Choroid plexus epithelial cell (primary cell): ENCODE data around the gene RBM10.

Source experiments
- DNase-seq: peaks from one replicate; pipeline ENCODE4 v3.0.0-alpha.2; 2010; ENCODE audit warnings: low read depth
- H3K4me3 ChIP-seq: 2 replicates; pipeline ENCODE4 v1.5.1; 2011; ENCODE audit warnings: low read depth, mild to moderate bottlenecking, control low read depth, low read length, moderate library complexity
- TF ChIP-seq, protein P1 (sequence below): conservative IDR thresholded peaks from 2 replicates; pipeline ENCODE4 v1.5.1; 2011; ENCODE audit warnings: low read depth, mild to moderate bottlenecking, control low read depth, inconsistent platforms, low read length, moderate library complexity

The RBM10 gene

DNA sequence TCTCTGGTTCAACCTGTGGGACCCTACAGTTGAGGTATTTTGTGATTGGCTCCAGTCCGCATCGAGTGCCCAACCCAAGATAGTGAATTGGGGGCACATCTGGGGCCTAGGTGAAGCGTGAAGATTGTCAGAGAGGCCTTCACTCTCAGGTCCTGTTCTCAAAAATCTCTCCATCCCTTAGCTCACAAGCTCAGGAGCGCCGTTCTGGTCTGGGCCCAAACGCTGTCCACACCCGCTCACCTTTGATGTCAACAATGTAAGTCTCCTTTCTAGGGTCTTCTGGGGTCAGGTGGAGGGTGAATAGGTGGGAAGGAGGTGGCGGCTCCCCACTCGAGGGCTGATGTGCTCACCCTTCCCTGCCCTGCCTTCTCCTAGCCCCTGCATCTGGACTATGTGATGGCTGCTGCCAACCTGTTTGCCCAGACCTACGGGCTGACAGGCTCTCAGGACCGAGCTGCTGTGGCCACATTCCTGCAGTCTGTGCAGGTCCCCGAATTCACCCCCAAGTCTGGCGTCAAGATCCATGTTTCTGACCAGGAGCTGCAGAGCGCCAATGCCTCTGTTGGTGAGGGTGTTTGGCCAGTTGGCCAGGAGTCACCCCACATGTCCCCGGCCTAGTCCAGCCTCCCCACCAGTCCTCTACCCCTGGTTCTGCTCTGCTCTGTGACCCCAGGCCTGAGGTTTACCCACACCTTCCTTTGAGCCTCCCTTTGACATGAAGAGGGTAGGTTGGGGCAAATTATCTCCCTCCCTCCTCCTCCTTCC lies 65.8 kb downstream of the RBM10 start:
- TF ChIP-seq, protein P1, sequence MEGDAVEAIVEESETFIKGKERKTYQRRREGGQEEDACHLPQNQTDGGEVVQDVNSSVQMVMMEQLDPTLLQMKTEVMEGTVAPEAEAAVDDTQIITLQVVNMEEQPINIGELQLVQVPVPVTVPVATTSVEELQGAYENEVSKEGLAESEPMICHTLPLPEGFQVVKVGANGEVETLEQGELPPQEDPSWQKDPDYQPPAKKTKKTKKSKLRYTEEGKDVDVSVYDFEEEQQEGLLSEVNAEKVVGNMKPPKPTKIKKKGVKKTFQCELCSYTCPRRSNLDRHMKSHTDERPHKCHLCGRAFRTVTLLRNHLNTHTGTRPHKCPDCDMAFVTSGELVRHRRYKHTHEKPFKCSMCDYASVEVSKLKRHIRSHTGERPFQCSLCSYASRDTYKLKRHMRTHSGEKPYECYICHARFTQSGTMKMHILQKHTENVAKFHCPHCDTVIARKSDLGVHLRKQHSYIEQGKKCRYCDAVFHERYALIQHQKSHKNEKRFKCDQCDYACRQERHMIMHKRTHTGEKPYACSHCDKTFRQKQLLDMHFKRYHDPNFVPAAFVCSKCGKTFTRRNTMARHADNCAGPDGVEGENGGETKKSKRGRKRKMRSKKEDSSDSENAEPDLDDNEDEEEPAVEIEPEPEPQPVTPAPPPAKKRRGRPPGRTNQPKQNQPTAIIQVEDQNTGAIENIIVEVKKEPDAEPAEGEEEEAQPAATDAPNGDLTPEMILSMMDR: no peak

DNA sequence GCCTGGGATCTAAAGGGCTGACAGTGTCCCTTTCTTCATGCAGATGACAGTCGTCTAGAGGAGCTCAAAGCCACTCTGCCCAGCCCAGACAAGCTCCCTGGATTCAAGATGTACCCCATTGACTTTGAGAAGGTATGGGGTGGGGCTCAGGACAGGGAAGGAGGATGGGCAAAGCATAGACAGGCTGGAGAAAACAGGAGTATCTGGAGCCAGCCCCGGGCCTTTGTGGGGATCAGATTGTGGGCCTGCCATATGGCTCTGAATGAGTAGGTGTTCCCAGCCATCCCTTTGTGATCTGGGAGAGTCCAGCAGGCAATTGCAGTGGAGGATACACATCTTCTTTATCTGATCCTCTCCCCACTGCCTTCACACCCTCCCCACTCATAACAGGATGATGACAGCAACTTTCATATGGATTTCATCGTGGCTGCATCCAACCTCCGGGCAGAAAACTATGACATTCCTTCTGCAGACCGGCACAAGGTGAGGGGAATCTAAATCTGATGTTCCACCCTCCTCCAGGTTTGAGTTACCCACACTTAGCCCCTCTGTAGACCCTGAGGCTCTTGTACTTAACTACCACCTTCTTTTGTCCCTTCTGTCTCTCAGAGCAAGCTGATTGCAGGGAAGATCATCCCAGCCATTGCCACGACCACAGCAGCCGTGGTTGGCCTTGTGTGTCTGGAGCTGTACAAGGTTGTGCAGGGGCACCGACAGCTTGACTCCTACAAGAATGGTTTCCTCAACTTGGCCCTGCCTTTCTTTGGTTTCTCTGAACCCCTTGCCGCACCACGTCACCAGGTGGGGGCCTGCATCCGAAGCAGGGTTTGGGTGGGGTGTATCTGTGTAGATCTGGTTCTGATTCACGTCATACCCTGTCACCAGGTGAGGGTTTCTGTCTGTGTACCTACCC lies 67.6 kb downstream of the RBM10 start:
- TF ChIP-seq, protein P1: no peak

More for the DNA sequence above, 65.8 kb downstream of the RBM10 start:
- no peak for DNase-seq
- H3K4me3 ChIP-seq: no peak overlapping the region

GRCh38 chrX:47214435-47215077 lies 69.5 kb downstream of the RBM10 start:
- DNase-seq: no peak
- no peak overlapping the region for H3K4me3 ChIP-seq
- TF ChIP-seq, protein P1: no peak

More for the DNA sequence above, 67.6 kb downstream of the RBM10 start:
- no peak overlapping the region for H3K4me3 ChIP-seq
- no peak for DNase-seq

- DNase-seq: no peak
- TF ChIP-seq, protein P1: no peak
- no peak overlapping the region for H3K4me3 ChIP-seq
Measured at GRCh38 chrX:47215291-47215900, 70.4 kb downstream of the RBM10 start.

GRCh38 chrX:47216393-47216925 lies 71.4 kb downstream of the RBM10 start:
- TF ChIP-seq, protein P1: no peak
- no peak for DNase-seq
- H3K4me3 ChIP-seq: no peak overlapping the region

GRCh38 chrX:47217121-47217851 lies 72.3 kb downstream of the RBM10 start:
- TF ChIP-seq, protein P1: no peak
- peak overlapping the region; percentile 22 for H3K4me3 ChIP-seq
- peak; percentile 44 for DNase-seq
